Heart left ventricle (tissue), 16 donors: Measurements from ENCODE around the gene PLEKHM3. TPM values are rescaled to one million over a fixed set of nuclear protein-coding genes. Genes with fewer than 3 reads are reported as not detected.

Source experiments
- ATAC-seq, 4 donors: fragments of 200-7000 bp; cut with Tn5 transposase; one replicate each; pipeline ENCODE4 v1.9.1; 2020 to 2022; ENCODE audit warnings: moderate library complexity in 4 of 4, mild to moderate bottlenecking in 3 of 4, moderate number of reproducible peaks in 1 of 4
- DNase-seq, 5 donors: peaks; one replicate each; pipeline ENCODE4 v3.0.0-alpha.2; 2020
- H3K27ac ChIP-seq, 12 donors: fragments of 200-600 bp; sonication (generic) in 4 of 12; one replicate each; pipeline versions ENCODE4 v1.5.0 to v1.8.0; 2016 to 2022; ENCODE audit warnings: mild to moderate bottlenecking in 2 of 12
- H3K27me3 ChIP-seq, 9 donors: fragments of 200-600 bp; sonication (generic) in 2 of 9; one replicate each; pipeline versions ENCODE4 v1.5.1 to v1.8.0; 2016 to 2022; ENCODE audit warnings: mild to moderate bottlenecking in 3 of 9
- H3K36me3 ChIP-seq, 9 donors: fragments of 200-600 bp; sonication (generic) in 2 of 9; one replicate each; pipeline versions ENCODE4 v1.5.0 to v1.8.0; 2018 to 2022; ENCODE audit warnings: mild to moderate bottlenecking in 2 of 9
- H3K4me1 ChIP-seq, 12 donors: fragments of 200-600 bp; sonication (generic) in 4 of 12; one replicate each; pipeline versions ENCODE4 v1.5.0 to v1.8.0; 2016 to 2022; ENCODE audit warnings: mild to moderate bottlenecking in 3 of 12
- H3K4me3 ChIP-seq, 12 donors: fragments of 200-600 bp; sonication (generic) in 4 of 12; one replicate each; pipeline versions ENCODE4 v1.5.0 to v1.8.0; 2017 to 2022; ENCODE audit warnings: mild to moderate bottlenecking in 9 of 12, moderate library complexity in 4 of 12
- H3K9me3 ChIP-seq, 12 donors: fragments of 200-600 bp; sonication (generic) in 4 of 12; one replicate each; pipeline versions ENCODE4 v1.5.0 to v1.8.0; 2016 to 2022; ENCODE audit warnings: mild to moderate bottlenecking in 1 of 12
- CTCF ChIP-seq, 12 donors: fragments of 200-600 bp; sonication (generic) in 4 of 12; IDR thresholded peaks; one replicate each; pipeline versions ENCODE4 v1.5.0 to v1.8.0; 2018 to 2022; ENCODE audit warnings: antibody characterized with exemption in 12 of 12, mild to moderate bottlenecking in 5 of 12
- POLR2A ChIP-seq, 2 donors: fragments of 450-650 bp; IDR thresholded peaks; one replicate each; pipeline ENCODE4 v1.6.1; 2017; ENCODE audit warnings: antibody characterized with exemption in 2 of 2, mild to moderate bottlenecking in 2 of 2, moderate library complexity in 2 of 2
- WGBS, 4 donors: extraction: QIAGEN DNeasy Blood & Tissue Kit in 2 of 4; methylation state at CpG; one replicate each; pipeline versions ENCODE4 v1.1.5 to v1.1.7; 2013 to 2018; 5-methylcytosine and 5-hydroxymethylcytosine counted together
- intact Hi-C, 10 donors: fragments of 100-400 bp; cut with DNase I; formaldehyde crosslinking; loops; one replicate each; pipeline versions ENCODE4 v1.11.1 to v1.14.2; 2022
- polyA plus RNA-seq, 2 donors: library from polyadenylated mRNA; stranded (reverse); fragments of 200-250 nt; gene quantifications; one replicate each; pipeline ENCODE4 v1.2.3, GENCODE V29; 2013
- total RNA-seq, 9 donors: library from RNA; depleted of rRNA in 2 of 9; stranded (reverse); fragments of >200 nt in 2 of 9; fragmentation: NEBNext Ultra II Directional in 3 of 9; extraction: Animal tissue kit (Norgen Biotek cat#: 25700) in 3 of 9; gene quantifications; one replicate each; pipeline versions ENCODE4 v1.1.0 to v1.2.4, GENCODE V29; 2016 to 2023
- donor health status: ischemic (EF 13 %, LVEDD 7.1; RV severe dilation, severe dysfunction).
- donor health status: healthy with polysubstance abuse.
- donor health status: DM: no; HTN: yes; CAD: no.
- donor health status: DM: no; HTN: no; CAD: no.
- donor health status: ischemic (EF 25% LVEDD 6.9; RV normal size, moderate dysfunction).
- donor health status: ischemic (EF 25% LVEDD 5.7; RV mildly dilated, moderate dysfunction).
- donor health status: healthy.
- donor health status: DM: yes; HTN: yes; CAD: no.
- donor health status: ischemic (EF 35%, LVEDD 5.7; RV mildly dilated, moderate dysfunction).
- donor health status: nonischemic (EF 11% LVEDD 7.7; RV severe dilation, severe dysfunction).
- donor health status: DM: yes; HTN: yes; CAD: no.
- donor health status: PGD.
- donor health status: ischemic (EF 29% LVEDD 5.4; RV normal size, mild dysfunction).
- donor health status: nonischemic (EF 23%, LVEDD 6.1; RV moderate dilation, normal function).

The PLEKHM3 gene
- total and polyA plus RNA-seq, 11 donors: 5.2 to 28.3 (median 17.0) TPM

- no peak for TF ChIP-seq POLR2A (IDR thresholded peaks at IDR 0.05)
- no peak for TF ChIP-seq CTCF (IDR thresholded peaks at IDR 0.05)
- Histone ChIP-seq H3K4me1 (peaks cover 0 to 29% (median 19%) of the 10 kb centered on the region in 12 donors), H3K36me3 (no peaks in the 10 kb centered on the region), H3K27me3 (no peaks in the 10 kb centered on the region), H3K4me3 (no peak overlapping the region), H3K9me3 (no peaks in the 10 kb centered on the region), H3K27ac (no peak overlapping the region)
- ATAC-seq: no peak
- no peak for DNase-seq
- intact Hi-C loops: no loop called here
- WGBS, 4 donors: 93 to 99% (median 96%) methylated on average over 3 of the region's 3 CpGs
Measured at GRCh38 chr2:207953354-207953753, 72.0 kb downstream of the PLEKHM3 start.

- no peak for TF ChIP-seq POLR2A (IDR thresholded peaks at IDR 0.05)
- no peak for TF ChIP-seq CTCF (IDR thresholded peaks at IDR 0.05)
- no peaks in the 10 kb centered on the region for H3K27me3 ChIP-seq
- WGBS, 4 donors: 94 to 98% (median 97%) methylated on average over 6 of the region's 6 CpGs
- no peaks in the 10 kb centered on the region for H3K36me3 ChIP-seq
- no peak overlapping the region for H3K4me3 ChIP-seq
- H3K4me1 ChIP-seq: peaks cover 0 to 29% (median 20%) of the 10 kb centered on the region in 12 donors
- DNase-seq (no peak), ATAC-seq (no peak)
- no peaks in the 10 kb centered on the region for H3K9me3 ChIP-seq
- no peak overlapping the region for H3K27ac ChIP-seq
- intact Hi-C loops: no loop called here
Measured at GRCh38 chr2:207952564-207953345, 72.6 kb downstream of the PLEKHM3 start.

GRCh38 chr2:207951734-207952470 lies 73.4 kb downstream of the PLEKHM3 start:
- DNase-seq (no peak), ATAC-seq (no peak)
- 62 to 75% (median 72%) methylated on average over 5 of the region's 5 CpGs for WGBS, 4 donors
- Histone ChIP-seq H3K27me3 (no peaks in the 10 kb centered on the region), H3K36me3 (no peaks in the 10 kb centered on the region), H3K4me3 (no peak overlapping the region), H3K27ac (no peak overlapping the region), H3K4me1 (peaks cover 0 to 35% (median 20%) of the 10 kb centered on the region in 12 donors), H3K9me3 (no peaks in the 10 kb centered on the region)
- TF ChIP-seq POLR2A (IDR thresholded peaks at IDR 0.05) (no peak), CTCF (IDR thresholded peaks at IDR 0.05) (no peak)
- intact Hi-C loops: no loop called here

DNA sequence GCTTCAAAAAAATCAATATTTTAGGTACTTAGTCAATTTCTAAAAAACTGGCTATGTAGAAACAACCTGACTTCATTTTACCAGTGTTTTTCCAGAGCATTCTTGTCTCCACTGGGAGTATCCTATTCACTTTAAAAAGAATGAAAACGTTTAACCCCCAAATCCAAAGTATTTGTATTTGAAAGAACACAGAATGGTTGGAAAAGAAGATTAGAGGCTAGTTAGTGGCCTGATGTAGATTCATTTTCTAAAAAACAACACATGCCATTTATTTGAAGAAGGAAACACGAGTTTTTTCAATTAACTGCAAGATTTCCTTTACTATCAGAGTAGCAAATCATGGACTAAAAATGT lies 74.6 kb downstream of the PLEKHM3 start:
- Histone ChIP-seq H3K27ac (no peak overlapping the region), H3K36me3 (peaks cover 0 to 6% (median 0%) of the 10 kb centered on the region in 9 donors), H3K4me1 (peaks cover 0 to 41% (median 20%) of the 10 kb centered on the region in 12 donors), H3K9me3 (no peaks in the 10 kb centered on the region), H3K4me3 (no peak overlapping the region), H3K27me3 (no peaks in the 10 kb centered on the region)
- intact Hi-C loops: no loop called here
- ATAC-seq (no peak), DNase-seq (no peak)
- WGBS, 4 donors: 44 to 56% (median 49%) methylated on average over 2 of the region's 2 CpGs
- no peak for TF ChIP-seq POLR2A (IDR thresholded peaks at IDR 0.05)
- TF ChIP-seq CTCF (IDR thresholded peaks at IDR 0.05): no peak
